Measurements from ENCODE around the gene MYO18A.

GRCh38 chr17:29127840-29128239, 52.4 kb downstream of the MYO18A start:
- TF ChIP-seq GATA2 (IDR thresholded peaks at IDR 0.05; ENCODE audit: low read depth, low read length) (no peak), GATA3 (IDR thresholded peaks at IDR 0.05; ENCODE audit: low read depth, low read length) (no peak)

Measured in SH-SY5Y (cell line).